ENCODE measurements around the gene IL1B.

IL1B gene

GRCh38 chr2:112829101-112829960 is 7.2 kb downstream of the IL1B start:
- DNase-seq: no peak

GRCh38 chr2:112828251-112828691 is 8.3 kb downstream of the IL1B start:
- DNase-seq: no peak

- DNase-seq: no peak
These were observed 8.9 kb downstream of the IL1B start for GRCh38 chr2:112827604-112828185.

GRCh38 chr2:112827009-112827408 is 9.6 kb downstream of the IL1B start:
- no peak for DNase-seq

- no peak for DNase-seq
These were observed 10.9 kb downstream of the IL1B start for GRCh38 chr2:112825706-112826105.

GRCh38 chr2:112824694-112825085 is 11.9 kb downstream of the IL1B start:
- DNase-seq: no peak

GRCh38 chr2:112821682-112822081 is 14.9 kb downstream of the IL1B start:
- no peak for DNase-seq

GRCh38 chr2:112821142-112821541 is 15.4 kb downstream of the IL1B start:
- DNase-seq: no peak

GRCh38 chr2:112820343-112820742 is 16.2 kb downstream of the IL1B start:
- no peak for DNase-seq

GRCh38 chr2:112819081-112819480 is 17.5 kb downstream of the IL1B start:
- no peak for DNase-seq

- DNase-seq: no peak
These were observed 18.3 kb downstream of the IL1B start for GRCh38 chr2:112818094-112818902.

- DNase-seq: no peak
These were observed 19.4 kb downstream of the IL1B start for GRCh38 chr2:112817082-112817689.

GRCh38 chr2:112814278-112814677 is 22.3 kb downstream of the IL1B start:
- DNase-seq: no peak

- no peak for DNase-seq
These were observed 23.2 kb downstream of the IL1B start for GRCh38 chr2:112813280-112813966.

GRCh38 chr2:112812318-112813267 is 24.0 kb downstream of the IL1B start:
- no peak for DNase-seq

GRCh38 chr2:112811841-112812306 is 24.7 kb downstream of the IL1B start:
- no peak for DNase-seq

- DNase-seq: no peak
These were observed 25.2 kb downstream of the IL1B start for GRCh38 chr2:112811276-112811831.

GRCh38 chr2:112809112-112809511 is 27.5 kb downstream of the IL1B start:
- DNase-seq: no peak

- no peak for DNase-seq
These were observed 29.3 kb downstream of the IL1B start for GRCh38 chr2:112807233-112807807.

GRCh38 chr2:112805542-112805941 is 31.0 kb downstream of the IL1B start:
- no peak for DNase-seq
